Smooth muscle cell (in vitro differentiated cells): ENCODE measurements around the gene NUB1. TPM values are rescaled to one million over a fixed set of nuclear protein-coding genes. Genes with fewer than 3 reads are reported as not detected.
A peak's percentile ranks its signal among the peaks of the same experiment; 100 is the strongest.

Experiments used
- DNase-seq: peaks from one replicate; lab custom pipeline; 2025; ENCODE audit not compliant: unreplicated experiment; lab: John Stamatoyannopoulos, UW
- H2AFZ ChIP-seq: fragments of 200-600 bp; sonication (generic); 2 replicates; pipeline ENCODE4 v1.6.0; 2016; ENCODE audit warnings: antibody characterized with exemption, low read depth, mild to moderate bottlenecking
- H3F3A ChIP-seq: fragments of 200-600 bp; sonication (generic); 2 replicates; pipeline ENCODE4 v1.6.0; 2017; ENCODE audit warnings: antibody characterized with exemption, low read depth
- H3K27ac ChIP-seq: fragments of 200-600 bp; sonication (generic); 2 replicates; pipeline ENCODE4 v1.5.1; 2016; ENCODE audit warnings: low read depth, mild to moderate bottlenecking
- H3K27me3 ChIP-seq: fragments of 200-600 bp; sonication (generic); 2 replicates; pipeline ENCODE4 v1.6.1; 2016; ENCODE audit warnings: low read depth, mild to moderate bottlenecking
- H3K36me3 ChIP-seq: fragments of 200-600 bp; sonication (generic); 2 replicates; pipeline ENCODE4 v1.5.1; 2016; ENCODE audit warnings: low read depth
- H3K4me1 ChIP-seq: fragments of 200-600 bp; sonication (generic); 2 replicates; pipeline ENCODE4 v1.5.1; 2016; ENCODE audit warnings: low read depth
- H3K4me2 ChIP-seq: fragments of 200-600 bp; sonication (generic); 2 replicates; pipeline ENCODE4 v1.6.0; 2016; ENCODE audit warnings: mild to moderate bottlenecking
- H3K4me3 ChIP-seq: fragments of 200-600 bp; sonication (generic); 2 replicates; pipeline ENCODE4 v1.5.1; 2016; ENCODE audit warnings: mild to moderate bottlenecking
- H3K79me2 ChIP-seq: fragments of 200-600 bp; sonication (generic); 2 replicates; pipeline ENCODE4 v1.6.0; 2016; ENCODE audit warnings: low read depth, mild to moderate bottlenecking
- H3K9ac ChIP-seq: fragments of 200-600 bp; sonication (generic); 2 replicates; pipeline ENCODE4 v1.6.0; 2016; ENCODE audit warnings: low read depth
- H3K9me3 ChIP-seq: fragments of 200-600 bp; sonication (generic); replicated peaks from 2 replicates; pipeline ENCODE4 v1.5.1; 2016; ENCODE audit warnings: low read depth
- H4K20me1 ChIP-seq: fragments of 200-600 bp; sonication (generic); 2 replicates; pipeline ENCODE4 v1.6.0; 2016; ENCODE audit warnings: low read depth
- CTCF ChIP-seq: fragments of 200-600 bp; sonication (generic); IDR thresholded peaks from 2 replicates; pipeline ENCODE4 v1.5.1; 2017; ENCODE audit warnings: borderline replicate concordance, mild to moderate bottlenecking, antibody characterized with exemption; ENCODE audit not compliant: insufficient read depth, poor library complexity, severe bottlenecking
- WGBS: methylation state at CpG from one replicate; pipeline ENCODE4 v1.1.7; 2016; ENCODE audit warnings: low lambda C conversion rate; 5-methylcytosine and 5-hydroxymethylcytosine counted together
- polyA plus RNA-seq: library from polyadenylated mRNA; unstranded; fragments of >200 nt; fragmentation: Nextera tagmentation; extraction: Ambion mirVana; gene quantifications from 2 replicates; pipeline ENCODE4 v1.2.1, GENCODE V29; 2016
- total RNA-seq: library from RNA; depleted of rRNA; stranded (reverse); fragments of >200 nt; gene quantifications from 2 replicates; pipeline ENCODE4 v1.2.3, GENCODE V29; 2014

The NUB1 gene
- total and polyA plus RNA-seq, 2 experiments from 2014 or later = 28.5 to 36.9 TPM

GRCh38 chr7:151336027-151336708, 5.4 kb upstream of the NUB1 start:
- H3K36me3 ChIP-seq = no peaks in the 10 kb centered on the region
- H3K9me3 ChIP-seq = no peaks in the 10 kb centered on the region
- no peak overlapping the region for H3K4me3 ChIP-seq
- no peaks in the 10 kb centered on the region for H4K20me1 ChIP-seq
- 43% methylated on average over 12 of the region's 12 CpGs for WGBS
- H2AFZ ChIP-seq = no peak overlapping the region
- no peak for TF ChIP-seq CTCF
- H3K4me2 ChIP-seq = peak overlapping the region; percentile 24
- H3F3A ChIP-seq = no peaks in the 10 kb centered on the region
- no peaks in the 10 kb centered on the region for H3K79me2 ChIP-seq
- H3K27ac ChIP-seq = no peak overlapping the region
- no peak for DNase-seq
- no peak overlapping the region for H3K9ac ChIP-seq
- no peaks in the 10 kb centered on the region for H3K27me3 ChIP-seq
- no peaks in the 10 kb centered on the region for H3K4me1 ChIP-seq

DNA sequence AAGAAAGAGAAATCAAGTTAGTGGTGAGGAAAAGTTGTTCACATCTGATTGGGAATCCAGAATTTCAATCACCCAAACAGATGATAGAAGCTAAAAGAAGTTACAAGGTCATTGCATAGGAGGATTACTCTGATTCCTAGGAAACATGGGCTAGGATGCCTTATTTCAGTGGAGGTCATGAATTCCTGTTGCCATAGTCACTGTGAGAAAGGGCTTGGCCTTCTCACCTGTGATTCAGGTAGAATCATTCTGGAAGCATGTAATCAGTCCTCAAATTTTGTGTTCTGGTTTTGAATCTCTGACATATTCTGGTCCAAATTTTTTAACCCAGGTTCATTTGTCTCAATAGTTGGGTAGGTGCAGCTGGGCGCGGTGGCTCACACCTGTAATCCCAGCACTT, 4.3 kb upstream of the NUB1 start:
- no peak for TF ChIP-seq CTCF
- WGBS = 98% methylated on average over 2 of the region's 2 CpGs
- Histone ChIP-seq H3K79me2 (peaks cover under 1% of the 10 kb centered on the region), H3K9ac (no peak overlapping the region), H3F3A (peaks cover 4% of the 10 kb centered on the region), H3K27me3 (no peaks in the 10 kb centered on the region), H4K20me1 (no peaks in the 10 kb centered on the region), H3K9me3 (no peaks in the 10 kb centered on the region), H2AFZ (no peak overlapping the region), H3K4me1 (peaks cover under 1% of the 10 kb centered on the region), H3K4me2 (no peak overlapping the region), H3K27ac (no peak overlapping the region), H3K4me3 (no peak overlapping the region), H3K36me3 (no peaks in the 10 kb centered on the region)
- DNase-seq = no peak

DNA sequence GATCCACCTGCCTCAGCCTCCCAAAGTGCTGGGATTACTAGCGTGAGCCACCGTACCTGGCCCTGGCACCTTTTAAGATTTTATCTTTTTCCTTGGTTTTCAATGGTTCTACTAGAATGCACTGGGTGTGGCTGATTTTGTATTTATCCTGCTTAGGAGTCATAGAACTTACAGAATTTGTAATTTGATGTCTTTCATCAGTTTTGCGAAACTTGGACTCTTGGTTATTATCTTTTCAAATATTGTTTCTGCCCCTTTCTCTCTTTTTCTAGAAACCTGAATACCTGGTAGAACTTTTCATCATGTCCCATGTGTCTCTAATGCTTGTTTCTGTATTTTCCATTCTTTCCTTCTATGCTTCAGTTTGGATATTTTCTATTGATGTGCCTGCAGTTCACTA, 2.8 kb upstream of the NUB1 start:
- Histone ChIP-seq H3K27ac (no peak overlapping the region), H4K20me1 (no peaks in the 10 kb centered on the region), H3K9ac (no peak overlapping the region), H3K4me2 (no peak overlapping the region), H3K9me3 (no peaks in the 10 kb centered on the region), H3K79me2 (peaks cover 15% of the 10 kb centered on the region), H3F3A (peaks cover 4% of the 10 kb centered on the region), H2AFZ (no peak overlapping the region), H3K4me1 (peaks cover 8% of the 10 kb centered on the region), H3K27me3 (no peaks in the 10 kb centered on the region), H3K36me3 (no peaks in the 10 kb centered on the region), H3K4me3 (no peak overlapping the region)
- no peak for DNase-seq
- WGBS = 91% methylated on average over 3 of the region's 3 CpGs
- no peak for TF ChIP-seq CTCF
